HG03108 (cell line): Measurements from ENCODE around the gene ZDHHC3.

Experiments used
- ATAC-seq: cut with Tn5 transposase; IDR thresholded peaks from one replicate; pipeline ENCODE4 v1.9.1; 2021; ENCODE audit warnings: moderate library complexity; ENCODE audit not compliant: unreplicated experiment

The ZDHHC3 gene

DNA sequence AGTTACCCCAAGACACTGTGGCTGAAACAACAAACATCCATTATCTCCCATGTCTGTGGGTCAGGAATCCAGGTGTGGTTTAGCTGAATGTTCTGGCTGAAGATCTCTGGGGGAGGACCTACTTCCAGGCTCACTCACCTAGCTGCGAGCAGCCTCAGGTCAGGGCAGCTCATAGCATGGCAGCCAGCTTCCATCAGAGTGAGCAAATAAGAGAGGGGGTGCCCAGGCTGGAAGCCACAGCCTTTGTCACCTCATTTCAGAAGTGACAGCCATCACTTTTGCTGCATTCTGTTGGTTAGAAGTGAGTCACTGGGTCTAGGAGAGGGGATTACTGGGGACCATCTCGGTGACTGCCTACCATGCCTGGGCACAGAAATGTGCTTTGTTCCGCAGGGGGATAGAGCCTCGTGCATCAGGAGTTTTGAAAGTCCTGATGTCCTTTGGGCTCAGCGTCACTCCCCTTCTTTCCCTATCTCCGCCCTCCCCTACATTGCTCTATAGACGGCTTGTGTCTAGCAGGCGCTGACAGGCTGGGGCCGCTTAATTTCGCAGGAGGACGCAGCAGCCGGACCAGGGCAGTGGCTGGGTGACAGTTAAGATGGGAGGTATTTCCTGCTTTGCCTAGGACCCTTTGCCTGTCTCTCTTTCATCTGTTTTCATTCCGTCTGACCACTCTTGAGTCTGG, 76.1 kb downstream of the ZDHHC3 start:
- no peak for ATAC-seq

DNA sequence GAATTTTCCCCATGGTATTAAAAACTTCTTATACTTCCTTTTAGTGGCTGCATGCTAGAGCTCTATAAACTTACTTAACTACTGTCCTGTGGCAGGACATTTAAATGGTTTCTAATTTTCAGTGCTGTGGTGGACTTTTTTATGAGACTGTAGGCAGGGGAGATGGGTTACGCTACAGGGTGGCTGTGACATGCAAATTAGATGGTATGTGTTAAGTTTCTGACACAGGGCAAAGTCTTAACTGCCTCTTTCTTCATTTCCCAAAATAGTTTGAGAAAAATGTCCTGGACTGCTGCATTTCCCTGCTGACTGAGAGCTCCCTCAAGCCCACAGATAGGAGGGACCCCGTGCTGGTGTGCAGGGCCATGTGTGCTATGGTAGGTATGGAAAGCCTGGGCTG, 79.5 kb downstream of the ZDHHC3 start:
- ATAC-seq = no peak

DNA sequence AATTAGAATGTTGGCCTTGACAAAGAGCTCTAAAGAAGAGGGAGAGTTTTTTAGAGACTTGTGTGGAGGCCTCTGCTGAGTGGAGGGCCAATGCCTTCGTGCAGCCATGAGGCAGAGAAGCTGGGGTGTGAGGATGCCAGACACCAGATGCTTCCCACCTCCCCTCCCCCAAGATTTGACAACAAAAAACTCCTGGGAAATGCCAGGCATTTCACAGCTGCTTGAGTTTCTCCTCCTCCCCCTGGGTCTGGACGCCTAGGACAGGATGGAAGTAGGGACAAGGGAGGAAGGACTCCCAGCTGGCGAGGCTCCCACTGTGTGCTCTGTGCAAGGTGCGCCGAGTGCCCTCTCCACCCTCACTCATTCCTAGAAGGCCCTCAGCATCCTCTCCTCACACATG, 81.5 kb downstream of the ZDHHC3 start:
- ATAC-seq = no peak

DNA sequence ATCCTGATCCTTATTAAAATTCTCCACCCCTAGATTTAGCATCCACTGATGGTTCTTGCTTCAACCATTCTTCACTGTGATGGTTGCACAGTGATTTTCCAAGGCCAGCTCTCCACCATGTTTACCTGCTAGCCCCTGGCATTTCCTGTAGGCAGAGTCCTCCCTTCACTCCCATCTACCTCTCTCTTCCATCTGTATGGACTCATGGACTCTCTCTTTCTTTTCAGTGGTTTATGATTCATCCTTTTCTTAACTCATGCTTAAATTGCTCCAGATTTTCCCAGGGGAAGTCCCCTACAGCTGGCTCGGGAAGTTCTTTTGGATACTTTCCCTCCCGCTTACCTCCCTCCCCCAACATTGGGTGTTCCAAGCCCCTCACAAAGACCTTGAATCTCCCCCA, 82.9 kb downstream of the ZDHHC3 start:
- no peak for ATAC-seq

DNA sequence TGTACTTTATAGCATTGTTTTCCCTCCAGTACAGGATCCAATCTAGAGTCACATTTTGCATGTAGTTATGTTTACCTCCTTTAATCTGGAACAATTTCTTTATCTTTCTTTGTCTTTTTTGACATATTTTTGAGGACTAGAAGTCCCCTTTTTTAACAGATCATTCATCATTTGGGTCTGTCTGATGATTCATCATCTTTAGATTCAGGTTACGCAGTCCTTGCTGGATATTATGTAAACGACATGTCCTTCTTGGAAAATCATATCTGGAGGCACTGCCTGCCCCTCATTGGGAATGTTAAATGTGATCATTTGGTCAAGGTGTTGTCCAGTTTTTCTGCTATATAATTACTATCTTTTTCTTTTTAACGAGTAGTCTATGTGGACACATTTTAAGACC, 83.3 kb downstream of the ZDHHC3 start:
- ATAC-seq = no peak

DNA sequence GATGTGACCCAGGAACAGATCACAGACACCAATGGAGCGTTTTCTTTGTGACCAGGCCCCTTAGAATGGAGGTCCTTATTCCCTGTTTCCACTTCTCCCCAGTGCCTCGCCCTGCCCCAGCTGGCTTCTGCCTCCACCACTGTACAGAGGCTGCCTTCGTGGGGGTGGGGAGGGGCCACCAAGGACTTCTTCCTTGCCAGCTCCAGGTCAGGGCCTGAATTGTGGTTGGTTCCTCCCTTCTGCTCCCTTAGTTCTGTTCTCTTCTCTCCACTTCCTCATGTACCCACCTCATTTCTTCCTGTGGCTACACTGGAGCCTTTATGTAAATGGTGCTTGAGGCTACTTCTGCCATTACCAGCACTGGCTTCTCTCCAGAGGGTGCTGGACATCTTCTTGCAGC, 85.1 kb downstream of the ZDHHC3 start:
- no peak for ATAC-seq

DNA sequence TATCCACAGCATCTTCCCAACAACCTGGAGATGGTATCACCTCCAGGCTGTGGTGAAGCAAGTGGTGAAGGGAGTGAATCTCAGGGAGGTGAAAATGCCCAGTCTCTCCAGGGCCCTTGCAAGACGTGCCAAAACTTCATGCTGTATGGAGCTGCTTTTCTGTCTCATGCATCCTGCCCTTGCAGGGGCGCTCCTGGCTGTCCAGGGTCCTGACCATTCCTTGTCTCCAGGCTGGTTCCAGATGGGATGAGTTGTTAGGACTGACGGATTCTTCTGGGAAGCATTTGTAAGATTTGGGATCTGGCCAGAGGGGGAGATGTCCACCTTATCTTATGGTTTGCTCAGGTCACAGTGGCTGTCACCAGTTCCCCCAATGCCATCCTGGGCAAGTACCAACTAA, 85.7 kb downstream of the ZDHHC3 start:
- ATAC-seq = no peak

DNA sequence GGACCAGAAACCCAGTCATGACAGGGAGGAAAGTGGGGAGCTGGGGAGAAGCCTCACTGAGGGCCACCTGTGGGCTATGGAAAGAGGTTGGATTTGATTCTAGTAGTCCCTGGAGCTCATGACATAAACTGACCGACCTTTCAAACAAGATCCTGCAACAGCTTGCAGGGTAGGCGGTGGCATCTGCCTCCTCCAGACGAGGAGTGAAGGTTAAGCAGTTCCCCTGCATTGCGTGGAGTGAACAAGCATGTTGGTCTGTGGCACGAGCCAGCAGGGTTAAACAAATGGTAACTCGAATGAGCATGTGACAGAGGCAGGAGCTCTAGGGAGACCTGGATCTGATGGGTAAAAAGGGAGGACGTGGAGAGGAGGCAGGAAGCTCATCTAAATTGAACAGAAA, 88.9 kb downstream of the ZDHHC3 start:
- no peak for ATAC-seq

DNA sequence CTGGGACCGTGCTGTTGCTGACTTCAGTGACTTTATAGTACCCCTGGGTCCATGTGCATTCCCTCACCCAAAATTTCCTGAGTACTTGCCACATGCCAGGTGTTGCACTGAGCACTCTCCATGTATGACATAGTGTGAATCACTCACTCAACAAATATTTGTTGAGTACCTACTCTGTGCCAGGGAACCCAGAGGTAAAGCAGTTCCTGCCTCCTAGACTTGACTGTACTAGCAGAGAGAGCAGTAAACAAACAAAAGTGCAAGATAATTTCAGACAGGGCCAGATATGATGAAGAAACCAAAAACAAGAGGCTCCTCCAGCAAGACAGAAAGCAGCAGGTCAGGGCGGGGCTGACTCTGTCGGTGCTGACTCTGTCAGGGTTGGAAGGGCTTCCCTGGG, 89.4 kb downstream of the ZDHHC3 start:
- ATAC-seq = no peak

DNA sequence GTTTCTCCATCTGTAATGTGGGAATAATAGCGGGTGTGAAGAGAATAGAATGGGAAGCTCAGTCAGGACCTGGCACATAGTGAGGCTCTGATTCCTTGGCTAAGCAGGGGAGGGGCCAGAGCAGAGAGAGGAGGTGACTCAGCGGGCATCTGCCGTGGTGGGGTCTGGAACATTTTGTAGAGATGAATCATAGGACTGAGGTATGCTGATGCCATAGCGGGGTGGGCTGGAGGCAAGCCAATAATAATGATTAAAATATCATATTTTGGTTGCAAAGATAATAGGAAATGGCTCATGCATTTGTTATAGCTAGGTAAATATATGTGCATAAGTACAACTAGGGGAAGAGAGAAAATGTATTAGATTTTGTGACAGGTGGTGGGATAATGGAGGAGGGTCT, 90.4 kb downstream of the ZDHHC3 start:
- no peak for ATAC-seq

DNA sequence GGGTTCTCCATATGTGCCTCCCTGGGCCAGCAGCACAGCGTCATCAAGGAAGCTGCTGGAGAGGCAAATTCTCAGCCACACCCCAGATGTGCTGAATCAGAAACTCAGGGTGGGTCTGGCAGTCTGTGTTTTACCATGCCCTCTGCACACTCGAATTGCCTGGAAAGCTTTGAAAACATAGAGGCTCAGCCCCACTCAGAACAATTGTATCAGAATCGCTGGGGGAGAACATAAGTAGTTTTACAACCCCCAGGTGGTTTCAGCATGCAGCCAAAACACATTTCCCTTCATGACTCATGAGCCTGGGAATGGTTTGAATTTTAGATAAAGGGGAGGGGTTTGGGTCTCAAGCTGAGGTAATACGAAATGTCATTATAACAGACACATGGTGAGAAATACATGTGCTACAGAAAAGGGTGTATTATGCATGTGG, 92.0 kb downstream of the ZDHHC3 start:
- no peak for ATAC-seq

DNA sequence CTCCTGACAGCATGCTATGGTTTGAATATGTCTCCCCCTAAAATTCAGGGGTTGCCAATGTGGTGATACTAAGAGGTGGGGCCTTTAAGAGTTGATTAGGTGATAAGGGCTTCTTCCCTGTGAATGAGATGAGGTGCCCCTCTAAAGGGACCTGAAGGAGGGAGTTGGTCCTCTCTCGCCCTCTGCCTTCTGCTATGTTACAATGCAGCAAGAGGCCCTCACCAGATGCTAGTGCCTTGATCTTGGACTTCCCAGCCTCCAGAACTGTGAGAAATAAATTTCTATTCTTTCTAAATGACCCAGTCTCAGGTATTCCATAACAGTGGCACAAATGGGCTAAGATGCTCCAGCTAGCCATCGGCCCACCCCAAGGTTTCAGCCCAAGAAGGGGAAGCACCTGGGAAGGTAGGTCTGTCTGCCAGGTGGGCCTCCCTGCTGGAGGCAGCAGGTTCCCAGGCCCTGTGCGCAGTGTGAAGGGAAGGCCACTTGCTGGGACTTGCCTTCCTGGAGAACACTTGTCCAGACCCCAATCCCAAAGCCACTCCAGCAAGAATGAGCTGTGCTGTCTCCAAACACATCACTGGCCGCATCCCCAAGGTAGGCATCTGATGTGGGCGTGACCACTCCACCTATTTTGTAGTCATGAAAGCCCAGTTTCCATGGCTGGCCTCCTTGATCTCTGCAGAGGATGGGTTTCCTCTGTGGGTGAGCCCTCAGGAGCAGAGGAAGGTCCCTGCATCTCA, 92.6 kb downstream of the ZDHHC3 start:
- ATAC-seq = no peak

DNA sequence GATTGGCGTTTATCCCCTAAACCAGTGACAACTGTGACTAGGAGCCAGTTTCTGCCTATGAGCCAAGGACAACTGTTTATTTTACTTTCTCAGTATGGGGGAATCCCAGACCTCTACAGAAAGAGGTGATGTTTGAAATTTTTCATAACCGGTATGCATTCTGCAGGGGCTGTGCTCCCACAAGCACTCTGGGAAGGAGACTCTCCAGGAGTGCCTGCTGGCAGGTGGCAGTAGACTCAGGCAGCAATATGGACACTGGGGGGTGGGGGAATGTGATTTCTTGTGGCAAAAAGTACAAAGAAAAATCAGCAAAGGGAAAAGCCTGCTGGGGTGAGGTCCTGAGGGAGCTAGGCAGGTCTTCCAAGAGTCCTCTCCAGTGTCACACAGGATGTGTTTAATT, 95.7 kb downstream of the ZDHHC3 start:
- ATAC-seq = no peak

DNA sequence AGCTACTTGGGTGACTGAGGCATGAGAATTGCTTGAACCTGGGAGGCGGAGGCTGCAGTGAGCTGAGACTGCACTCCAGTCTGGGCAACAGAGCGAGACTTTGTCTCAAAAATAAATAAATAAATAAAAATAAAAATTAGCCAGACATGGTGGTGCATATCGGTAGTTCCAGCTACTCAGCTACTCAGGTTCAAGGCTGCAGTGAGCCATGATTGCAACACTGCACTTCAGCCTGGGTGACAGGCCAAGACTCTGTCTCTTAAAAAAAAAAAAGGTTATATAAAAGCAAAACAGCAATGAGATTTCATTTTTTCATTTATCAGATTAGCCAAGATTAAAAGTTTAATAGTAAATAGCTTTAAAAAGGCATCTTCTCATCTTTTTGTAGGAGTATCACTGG, 98.6 kb downstream of the ZDHHC3 start:
- ATAC-seq = no peak

DNA sequence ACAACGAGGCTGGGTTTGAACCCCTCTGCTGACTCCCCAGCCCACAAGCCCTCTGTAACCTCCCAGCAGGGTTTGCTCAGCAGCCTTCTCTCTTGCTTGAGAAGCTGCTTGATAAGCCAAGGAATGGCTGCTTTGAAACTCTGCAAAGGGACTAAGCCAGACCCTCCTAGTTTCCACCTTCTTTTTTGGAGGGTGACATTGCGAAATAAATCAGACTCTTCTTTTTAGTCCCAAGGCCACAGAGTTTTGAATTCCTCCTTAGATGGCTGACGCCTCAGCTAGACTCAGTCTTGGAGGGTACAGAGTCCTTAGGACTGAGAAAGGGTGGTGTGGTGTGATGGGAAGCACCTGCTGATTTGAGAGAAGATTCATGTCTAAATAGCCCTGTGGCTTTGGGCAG, 100.4 kb downstream of the ZDHHC3 start:
- ATAC-seq = no peak
